ENCODE results near the gene RPP25L. TPM values are rescaled to one million over a fixed set of nuclear protein-coding genes. Genes with fewer than 3 reads are reported as not detected.

Gene RPP25L
- total RNA-seq, 1 experiment from 2014 or later = 17.2 TPM

DNA sequence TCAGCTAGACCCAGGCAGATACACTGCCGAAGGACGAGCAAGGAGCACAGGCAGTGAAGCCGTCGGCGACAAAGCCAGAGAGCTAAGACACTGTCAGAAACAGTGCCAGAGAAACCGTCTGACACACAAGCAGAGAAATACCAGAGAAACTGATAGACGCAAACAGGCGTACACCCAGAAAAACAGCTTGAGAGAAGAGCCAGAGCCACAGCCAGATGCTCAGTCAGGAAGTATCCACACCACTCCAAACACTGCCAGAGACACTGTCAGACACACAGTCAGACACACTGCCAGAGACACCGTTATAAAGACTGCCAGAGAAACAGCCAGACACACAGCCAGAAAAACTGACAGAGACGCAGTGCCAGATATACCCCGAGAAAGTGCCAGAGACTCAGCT, 41.5 kb downstream of the RPP25L start:
- Mint-ChIP-seq H3K4me1 (peaks cover 22 to 53% of the 10 kb centered on the region in 2 experiments), H3K36me3 (ENCODE audit: insufficient read depth in 1 of 3, low read depth in 3 of 3) (no peaks in the 10 kb centered on the region), H3K27me3 (ENCODE audit: low read depth) (peaks cover 33% of the 10 kb centered on the region), H3K27ac (no peak overlapping the region), H3K9me3 (no peaks in the 10 kb centered on the region), H3K4me3 (no peak overlapping the region)
- no peaks in the 10 kb centered on the region; the same call in 1 of the 2 replicates for H3K27me3 ChIP-seq (ENCODE audit: insufficient read depth, low read length)
- H2BK20ac ChIP-seq (ENCODE audit: low read depth, low read length, poor library complexity, severe bottlenecking) = no peak overlapping the region
- peaks cover 4% of the 10 kb centered on the region for H4K20me1 ChIP-seq (ENCODE audit: control insufficient read depth, insufficient read depth, insufficient read length)
- no peak overlapping the region for H2BK120ac ChIP-seq (ENCODE audit: low read depth, low read length, poor library complexity, severe bottlenecking)
- H3K4ac ChIP-seq (ENCODE audit: low read depth, low read length) = no peak overlapping the region
- no peak overlapping the region for H3K18ac ChIP-seq (ENCODE audit: insufficient read length, low read depth, low read length)
- H4K5ac ChIP-seq (ENCODE audit: insufficient read length, low read depth, low read length) = no peak overlapping the region
- WGBS (ENCODE audit: extremely low coverage, insufficient read length, low lambda C conversion rate) = no CpG with 5 or more reads among the region's 11 CpGs
- no peak overlapping the region for H3K23ac ChIP-seq (ENCODE audit: insufficient read length, low read depth, low read length)
- no peak overlapping the region for H2BK15ac ChIP-seq (ENCODE audit: low read depth, low read length)
- no peak overlapping the region for H2BK5ac ChIP-seq (ENCODE audit: insufficient read length, low read length)
- H2AFZ ChIP-seq (ENCODE audit: low read length) = no peak overlapping the region
- no peak overlapping the region for H3K27ac ChIP-seq (ENCODE audit: insufficient read length, low read depth, low read length)
- no peak overlapping the region for H3T11ph ChIP-seq (ENCODE audit: low read length)
- H3K9ac ChIP-seq (ENCODE audit: extremely low read depth, insufficient read length, low read length) = no peak overlapping the region
- no peak for DNase-seq
- no peaks in the 10 kb centered on the region for H3K79me2 ChIP-seq (ENCODE audit: insufficient read depth, low read length)
- no peaks in the 10 kb centered on the region for H3K79me1 ChIP-seq (ENCODE audit: insufficient read depth, low read depth, low read length, poor library complexity, severe bottlenecking)
- no peak overlapping the region for H4K8ac ChIP-seq (replicated peaks; ENCODE audit: insufficient read length, low read depth, low read length)
- no peak overlapping the region for H3K4me2 ChIP-seq (ENCODE audit: insufficient read depth, insufficient read length, low read length)
- H3K4me1 ChIP-seq (ENCODE audit: insufficient read depth, low read length) = no peaks in the 10 kb centered on the region; the same call in 1 of the 2 replicates
- TF ChIP-seq CTCF (conservative IDR thresholded peaks at IDR 0.05) = no peak
- H3K23me2 ChIP-seq (ENCODE audit: insufficient read length, low read depth, low read length, poor library complexity, severe bottlenecking) = no peaks in the 10 kb centered on the region
- no peaks in the 10 kb centered on the region for H3K9me3 ChIP-seq (ENCODE audit: control insufficient read depth, low read depth, low read length)
- no peak overlapping the region for H4K91ac ChIP-seq (ENCODE audit: insufficient read length, low read depth, low read length)
- H3K14ac ChIP-seq (ENCODE audit: insufficient read depth, low read length) = no peak overlapping the region
- H2BK12ac ChIP-seq (ENCODE audit: insufficient read length, low read depth, low read length) = no peak overlapping the region
- H3K56ac ChIP-seq (ENCODE audit: insufficient read length, low read depth, low read length) = no peak overlapping the region
- H2AK5ac ChIP-seq (ENCODE audit: insufficient read length, low read length) = no peak overlapping the region
